Endodermal cell (in vitro differentiated cells): ENCODE data around the gene ART1. TPM values are rescaled to one million over a fixed set of nuclear protein-coding genes. Genes with fewer than 3 reads are reported as not detected.

Experiments used
- DNase-seq: peaks from one replicate; pipeline ENCODE4 v3.0.0-alpha.2; 2017
- H3K27ac ChIP-seq: 2 replicates; pipeline ENCODE4 v1.5.1; 2013; ENCODE audit warnings: mild to moderate bottlenecking, low read depth, low read length, moderate library complexity
- H3K27me3 ChIP-seq: 2 replicates; pipeline ENCODE4 v1.6.1; 2013; ENCODE audit warnings: mild to moderate bottlenecking, low read length, moderate library complexity; ENCODE audit not compliant: insufficient read depth, control insufficient read depth, poor library complexity, severe bottlenecking
- H3K36me3 ChIP-seq: 2 replicates; pipeline ENCODE4 v1.7.0; 2013; ENCODE audit warnings: mild to moderate bottlenecking, low read length, moderate library complexity; ENCODE audit not compliant: control insufficient read depth, insufficient read depth
- H3K4me1 ChIP-seq: one replicate; pipeline ENCODE4 v1.7.0; 2013; ENCODE audit warnings: low read length; ENCODE audit not compliant: control insufficient read depth, insufficient read depth
- H3K4me3 ChIP-seq: 2 replicates; pipeline ENCODE4 v1.5.1; 2013; ENCODE audit warnings: mild to moderate bottlenecking, low read length, moderate library complexity
- H3K9ac ChIP-seq: 2 replicates; pipeline ENCODE4 v1.6.1; 2013; ENCODE audit warnings: mild to moderate bottlenecking, low read length, moderate library complexity; ENCODE audit not compliant: poor library complexity, severe bottlenecking; ENCODE audit errors: extremely low read depth
- H3K9me3 ChIP-seq: 2 replicates; pipeline ENCODE4 v1.6.1; 2013; ENCODE audit warnings: mild to moderate bottlenecking, low read length, moderate library complexity; ENCODE audit not compliant: control insufficient read depth
- H3K27ac Mint-ChIP-seq: 2 replicates; pipeline ENCODE4 v1.8.0; 2020; ENCODE audit warnings: mixed read lengths
- H3K27me3 Mint-ChIP-seq: 2 replicates; pipeline ENCODE4 v1.8.0; 2021; ENCODE audit warnings: mild to moderate bottlenecking, mixed read lengths; ENCODE audit not compliant: insufficient read depth
- H3K36me3 Mint-ChIP-seq: 2 replicates; pipeline ENCODE4 v1.8.0; 2020; ENCODE audit warnings: low read depth, mixed read lengths
- H3K4me1 Mint-ChIP-seq: 2 replicates; pipeline ENCODE4 v1.8.0; 2020; ENCODE audit warnings: mixed read lengths
- H3K4me3 Mint-ChIP-seq: 2 replicates; pipeline ENCODE4 v1.8.0; 2020; ENCODE audit warnings: mild to moderate bottlenecking, moderate library complexity, mixed read lengths
- H3K9me3 Mint-ChIP-seq: 2 replicates; pipeline ENCODE4 v1.8.0; 2020; ENCODE audit warnings: mild to moderate bottlenecking, mixed read lengths
- WGBS, 2 experiments: methylation state at CpG; one replicate each; pipeline versions ENCODE4 v1.1.5 to v1.1.7; 2013; ENCODE audit warnings: missing lambda C conversion rate in 2 of 2, mixed read lengths in 1 of 2; ENCODE audit not compliant: insufficient coverage in 1 of 2, insufficient read length in 1 of 2; 5-methylcytosine and 5-hydroxymethylcytosine counted together
- total RNA-seq, 2 donors: library from RNA; stranded (reverse); fragmentation: NEBNext Ultra II Directional in 1 of 2; extraction: Animal tissue kit (Norgen Biotek cat#: 25700) in 1 of 2; gene quantifications; 2 replicates in 1 of 2; 3 replicates in 1 of 2; pipeline ENCODE4 v1.2.1, GENCODE V29; 2021
- TF ChIP-seq, protein P1 (sequence below): fragments of 200-600 bp; sonication (generic); conservative IDR thresholded peaks from 2 replicates; pipeline ENCODE4 v1.5.0; 2021; ENCODE audit warnings: antibody characterized with exemption, mild to moderate bottlenecking

The ART1 gene
- total RNA-seq, 2 donors from 2014 or later: not detected

DNA sequence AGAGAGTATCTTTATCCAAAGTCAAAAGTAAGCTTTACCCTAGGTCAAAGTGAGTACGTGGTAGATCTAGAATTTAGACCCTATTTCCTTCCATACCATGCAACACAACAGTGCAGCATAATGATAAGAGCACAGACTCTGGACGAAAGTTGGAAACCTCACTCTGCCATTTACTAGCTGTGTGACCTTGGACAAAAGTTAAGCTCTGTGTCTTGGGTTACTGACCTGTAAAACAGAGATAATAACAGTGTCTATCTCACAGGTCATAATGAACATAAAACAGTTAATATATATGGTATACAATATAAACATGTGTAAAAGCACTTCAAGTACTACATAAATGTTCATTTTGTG is 39.9 kb downstream of the ART1 start:
- peaks cover 76% of the 10 kb centered on the region for H3K36me3 Mint-ChIP-seq
- H3K27me3 Mint-ChIP-seq: no peaks in the 10 kb centered on the region
- Histone ChIP-seq H3K27me3 (no peaks in the 10 kb centered on the region), H3K4me1 (no peaks in the 10 kb centered on the region), H3K9me3 (no peaks in the 10 kb centered on the region), H3K36me3 (peaks cover 78% of the 10 kb centered on the region), H3K27ac (no peak overlapping the region), H3K4me3 (no peak overlapping the region), H3K9ac (no peak overlapping the region)
- H3K9me3 Mint-ChIP-seq: no peaks in the 10 kb centered on the region
- no peak overlapping the region for H3K27ac Mint-ChIP-seq
- no peaks in the 10 kb centered on the region for H3K4me1 Mint-ChIP-seq
- WGBS, 2 experiments: 96% methylated on average over 2 of the region's 2 CpGs; no CpG with 5 or more reads in 1 of the 2 experiments
- no peak overlapping the region for H3K4me3 Mint-ChIP-seq
- TF ChIP-seq, protein P1, sequence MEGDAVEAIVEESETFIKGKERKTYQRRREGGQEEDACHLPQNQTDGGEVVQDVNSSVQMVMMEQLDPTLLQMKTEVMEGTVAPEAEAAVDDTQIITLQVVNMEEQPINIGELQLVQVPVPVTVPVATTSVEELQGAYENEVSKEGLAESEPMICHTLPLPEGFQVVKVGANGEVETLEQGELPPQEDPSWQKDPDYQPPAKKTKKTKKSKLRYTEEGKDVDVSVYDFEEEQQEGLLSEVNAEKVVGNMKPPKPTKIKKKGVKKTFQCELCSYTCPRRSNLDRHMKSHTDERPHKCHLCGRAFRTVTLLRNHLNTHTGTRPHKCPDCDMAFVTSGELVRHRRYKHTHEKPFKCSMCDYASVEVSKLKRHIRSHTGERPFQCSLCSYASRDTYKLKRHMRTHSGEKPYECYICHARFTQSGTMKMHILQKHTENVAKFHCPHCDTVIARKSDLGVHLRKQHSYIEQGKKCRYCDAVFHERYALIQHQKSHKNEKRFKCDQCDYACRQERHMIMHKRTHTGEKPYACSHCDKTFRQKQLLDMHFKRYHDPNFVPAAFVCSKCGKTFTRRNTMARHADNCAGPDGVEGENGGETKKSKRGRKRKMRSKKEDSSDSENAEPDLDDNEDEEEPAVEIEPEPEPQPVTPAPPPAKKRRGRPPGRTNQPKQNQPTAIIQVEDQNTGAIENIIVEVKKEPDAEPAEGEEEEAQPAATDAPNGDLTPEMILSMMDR: no peak
- no peak for DNase-seq

DNA sequence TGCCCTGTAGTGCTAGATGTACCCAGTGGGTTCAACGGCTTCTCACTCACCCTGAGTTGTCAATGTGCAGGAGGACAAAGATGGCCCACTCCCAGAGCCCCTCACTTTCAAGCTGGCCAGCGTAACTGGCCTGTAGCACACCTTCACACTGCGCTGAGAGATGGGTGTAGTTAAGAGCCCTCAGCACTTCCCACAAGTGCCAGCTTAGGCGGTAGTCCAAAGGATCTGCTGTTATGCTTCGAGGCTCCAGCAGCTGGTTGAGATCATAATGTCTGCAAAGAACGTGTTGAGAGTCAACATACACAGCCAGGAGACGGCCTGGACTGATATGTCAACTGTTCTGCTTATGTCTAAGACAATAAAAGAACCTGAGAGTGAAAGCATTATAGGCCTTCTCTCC is 41.0 kb downstream of the ART1 start:
- Mint-ChIP-seq H3K9me3 (no peaks in the 10 kb centered on the region), H3K27ac (peak overlapping the region; percentile 46), H3K27me3 (no peaks in the 10 kb centered on the region), H3K36me3 (peaks cover 72% of the 10 kb centered on the region), H3K4me3 (no peak overlapping the region), H3K4me1 (no peaks in the 10 kb centered on the region)
- H3K27ac ChIP-seq: no peak overlapping the region
- no peaks in the 10 kb centered on the region for H3K27me3 ChIP-seq
- no peaks in the 10 kb centered on the region for H3K9me3 ChIP-seq
- TF ChIP-seq, protein P1: no peak
- DNase-seq: no peak
- H3K4me1 ChIP-seq: no peaks in the 10 kb centered on the region
- no peak overlapping the region for H3K9ac ChIP-seq
- WGBS, 2 experiments: 96 to 97% methylated on average over 7 of the region's 7 CpGs
- peaks cover 74% of the 10 kb centered on the region for H3K36me3 ChIP-seq
- H3K4me3 ChIP-seq: no peak overlapping the region

DNA sequence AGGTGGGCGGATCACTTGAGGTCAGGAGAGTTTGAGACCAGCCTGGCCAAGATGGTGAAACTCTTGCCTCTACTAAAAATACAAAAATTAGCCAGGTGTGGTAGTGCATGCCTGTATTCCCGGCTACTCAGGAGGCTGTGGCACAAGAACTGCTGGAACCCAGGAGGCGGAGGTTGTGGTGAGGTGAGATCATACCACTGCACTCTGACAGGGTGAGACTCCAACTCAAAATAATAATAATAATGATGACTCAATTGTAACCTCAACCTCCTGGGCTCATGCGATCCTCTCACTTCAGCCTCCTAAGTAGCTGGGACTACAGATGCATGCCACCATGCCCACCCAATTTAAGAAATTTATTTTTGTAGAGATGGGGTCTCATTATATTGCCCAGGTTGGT is 41.8 kb downstream of the ART1 start:
- no peak overlapping the region for H3K27ac Mint-ChIP-seq
- H3K36me3 ChIP-seq: peaks cover 74% of the 10 kb centered on the region
- no peaks in the 10 kb centered on the region for H3K9me3 Mint-ChIP-seq
- no peaks in the 10 kb centered on the region for H3K4me1 ChIP-seq
- no peak overlapping the region for H3K27ac ChIP-seq
- H3K9me3 ChIP-seq: no peaks in the 10 kb centered on the region
- no peaks in the 10 kb centered on the region for H3K4me1 Mint-ChIP-seq
- WGBS, 2 experiments: 92 to 95% methylated on average over 2 to 4 of the region's 4 CpGs
- no peaks in the 10 kb centered on the region for H3K27me3 ChIP-seq
- peaks cover 70% of the 10 kb centered on the region for H3K36me3 Mint-ChIP-seq
- H3K27me3 Mint-ChIP-seq: no peaks in the 10 kb centered on the region
- no peak overlapping the region for H3K4me3 ChIP-seq
- no peak overlapping the region for H3K4me3 Mint-ChIP-seq
- H3K9ac ChIP-seq: no peak overlapping the region
- DNase-seq: no peak
- TF ChIP-seq, protein P1: no peak
